ENCODE results near the gene GUCY1A1.

The GUCY1A1 gene

GRCh38 chr4:155658681-155659064, 8.0 kb upstream of the GUCY1A1 start:
- DNase-seq (ENCODE audit: low read depth), result no peak
- no peak overlapping the region for H3K4me3 ChIP-seq (ENCODE audit: low read depth, low read length)
- TF ChIP-seq CTCF (IDR thresholded peaks at IDR 0.05; ENCODE audit: control insufficient read depth, extremely low read depth, insufficient read depth), result no peak

- TF ChIP-seq CTCF (IDR thresholded peaks at IDR 0.05; ENCODE audit: control insufficient read depth, extremely low read depth, insufficient read depth), result no peak
Measured at GRCh38 chr4:155659176-155659575, 7.5 kb upstream of the GUCY1A1 start.

GRCh38 chr4:155660436-155660835, 6.2 kb upstream of the GUCY1A1 start:
- no peak for TF ChIP-seq CTCF (IDR thresholded peaks at IDR 0.05; ENCODE audit: control insufficient read depth, extremely low read depth, insufficient read depth)
- H3K4me3 ChIP-seq (ENCODE audit: low read depth, low read length), result no peak overlapping the region
- no peak for DNase-seq (ENCODE audit: low read depth)

More at GRCh38 chr4:155659176-155659575, 7.5 kb upstream of the GUCY1A1 start:
- DNase-seq (ENCODE audit: low read depth), result no peak
- no peak overlapping the region for H3K4me3 ChIP-seq (ENCODE audit: low read depth, low read length)

GRCh38 chr4:155665054-155665453, 1.6 kb upstream of the GUCY1A1 start:
- TF ChIP-seq CTCF (IDR thresholded peaks at IDR 0.05; ENCODE audit: control insufficient read depth, extremely low read depth, insufficient read depth), result no peak
- H3K4me3 ChIP-seq (ENCODE audit: low read depth, low read length), result no peak overlapping the region
- DNase-seq (ENCODE audit: low read depth), result no peak

GRCh38 chr4:155667222-155667567, 547 bp downstream of the GUCY1A1 start:
- peak overlapping the region; percentile 81 for H3K4me3 ChIP-seq (ENCODE audit: low read depth, low read length)
- no peak for DNase-seq (ENCODE audit: low read depth)
- TF ChIP-seq CTCF (IDR thresholded peaks at IDR 0.05; ENCODE audit: control insufficient read depth, extremely low read depth, insufficient read depth), result 0 out of 2 replicates have a peak, but pooled peaks have one; percentile 2

- DNase-seq (ENCODE audit: low read depth), result no peak
- peak overlapping the region; percentile 81 for H3K4me3 ChIP-seq (ENCODE audit: low read depth, low read length)
- no peak for TF ChIP-seq CTCF (IDR thresholded peaks at IDR 0.05; ENCODE audit: control insufficient read depth, extremely low read depth, insufficient read depth)
Measured at GRCh38 chr4:155667568-155668511, 1.2 kb downstream of the GUCY1A1 start.

All from LNCaP clone FGC (cell line).